Renal cortical epithelial cell (primary cell): ENCODE data around the gene DSG2. TPM values are rescaled to one million over a fixed set of nuclear protein-coding genes. Genes with fewer than 3 reads are reported as not detected.
"Not testable (repeated sequence)": the region's sequence is repeated elsewhere in the genome, so short reads cannot be mapped to it uniquely, and the experiment has no call there.

Source experiments
- DNase-seq: peaks from one replicate; pipeline ENCODE4 v3.0.0-alpha.2; 2011; ENCODE audit warnings: low read depth
- total RNA-seq: library from RNA; depleted of rRNA; stranded (reverse); fragments of >200 nt; gene quantifications from 2 replicates; pipeline ENCODE4 v1.2.3, GENCODE V29; 2014

The DSG2 gene
- total RNA-seq, 1 donor from 2014 or later = 111 TPM

GRCh38 chr18:31500051-31500688 is 2.2 kb downstream of the DSG2 start:
- no peak for DNase-seq

DNA sequence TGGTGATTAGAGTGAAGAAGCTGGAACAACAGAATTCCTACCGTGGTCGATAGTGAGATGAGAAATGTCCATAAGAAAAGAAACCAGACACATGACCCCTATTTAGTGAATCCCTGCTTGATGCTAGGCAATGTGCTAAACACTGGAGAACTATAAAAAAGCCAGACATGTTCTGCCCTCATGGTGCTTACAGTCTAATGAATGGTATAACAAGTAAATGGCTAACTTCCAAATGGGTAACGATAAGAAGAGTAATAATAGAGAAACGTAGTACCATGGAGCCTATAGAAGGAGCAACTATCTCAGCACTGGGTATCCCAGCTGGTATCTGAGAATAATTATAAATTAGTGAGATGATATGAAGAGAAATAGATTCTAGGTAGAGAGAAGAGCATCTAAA is 5.0 kb downstream of the DSG2 start:
- DNase-seq = no peak

- DNase-seq = no peak
These were observed 6.6 kb downstream of the DSG2 start for GRCh38 chr18:31504455-31505147.

DNA sequence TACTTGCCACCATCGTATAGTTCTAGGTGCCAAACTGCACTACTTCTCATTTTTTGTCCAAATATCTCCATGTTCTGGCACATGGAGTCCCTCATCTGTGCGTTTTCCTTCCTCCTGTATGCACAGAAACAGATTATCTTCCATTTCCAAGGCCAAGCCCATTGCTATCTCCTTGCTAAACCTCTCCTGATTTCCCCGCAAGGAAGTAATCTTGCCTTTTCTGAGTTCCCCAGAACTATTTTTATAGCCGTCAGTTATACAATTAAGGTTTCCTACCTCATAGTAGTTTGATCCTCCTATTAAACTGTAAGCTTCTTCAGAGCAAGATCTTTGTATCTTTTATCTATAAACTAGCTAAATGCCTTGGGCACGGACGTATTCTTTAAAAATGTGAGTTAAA is 7.2 kb downstream of the DSG2 start:
- DNase-seq = no peak

DNA sequence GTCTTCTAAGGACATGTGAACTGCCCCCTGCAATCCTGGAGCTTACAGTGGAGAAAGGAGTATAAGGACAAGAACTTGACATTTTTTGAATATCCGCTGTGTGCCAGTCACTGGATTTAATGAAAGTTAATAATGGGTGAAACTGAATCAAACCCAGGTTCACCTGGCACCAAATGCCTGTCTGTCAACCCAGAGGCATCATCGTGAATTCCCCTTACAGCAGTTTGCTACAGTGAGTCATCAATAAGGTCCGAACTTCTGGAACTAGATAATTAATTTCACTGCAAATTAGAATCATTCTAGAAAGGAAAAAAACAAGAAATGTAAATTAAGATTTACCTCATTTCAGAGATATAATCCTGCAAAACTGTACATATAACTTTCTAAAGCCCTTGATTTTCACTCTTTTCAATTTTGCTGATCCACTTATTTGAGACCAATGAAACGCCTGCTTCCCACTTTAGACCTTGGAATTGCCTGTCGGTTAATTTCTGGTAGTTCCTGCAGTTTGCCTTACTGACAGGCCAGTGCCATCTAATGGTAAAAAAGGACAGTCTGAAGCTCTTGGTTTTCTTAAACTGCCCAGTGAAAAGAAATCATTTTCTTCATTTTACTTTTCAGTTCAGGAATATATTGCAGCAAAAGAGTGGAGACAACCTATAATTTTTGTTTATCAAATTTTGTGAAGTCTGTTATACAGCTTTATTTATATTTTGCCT is 8.2 kb downstream of the DSG2 start:
- peak; percentile 68 for DNase-seq

DNA sequence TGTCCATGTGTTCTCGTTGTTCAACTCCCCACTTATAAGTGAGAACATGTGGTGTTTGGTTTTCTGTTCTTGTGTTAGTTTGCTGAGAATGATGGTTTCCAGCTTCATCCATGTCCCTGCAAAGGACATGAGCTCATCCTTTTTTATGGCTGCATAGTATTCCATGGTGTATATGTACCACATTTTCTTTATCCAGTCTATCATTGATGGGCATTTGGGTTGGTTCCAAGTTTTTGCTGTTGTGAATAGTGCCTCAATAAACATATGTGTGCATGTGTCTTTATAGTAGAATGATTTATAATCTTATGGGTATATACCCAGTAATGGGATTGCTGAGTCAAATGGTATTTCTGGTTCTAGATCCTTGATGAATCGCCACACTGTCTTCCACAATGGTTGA is 9.1 kb downstream of the DSG2 start:
- not testable (repeated sequence) for DNase-seq

- DNase-seq = peak; percentile 70
These were observed 10.8 kb downstream of the DSG2 start for GRCh38 chr18:31508781-31509180.

- DNase-seq = no peak
These were observed 11.6 kb downstream of the DSG2 start for GRCh38 chr18:31509571-31509970.

DNA sequence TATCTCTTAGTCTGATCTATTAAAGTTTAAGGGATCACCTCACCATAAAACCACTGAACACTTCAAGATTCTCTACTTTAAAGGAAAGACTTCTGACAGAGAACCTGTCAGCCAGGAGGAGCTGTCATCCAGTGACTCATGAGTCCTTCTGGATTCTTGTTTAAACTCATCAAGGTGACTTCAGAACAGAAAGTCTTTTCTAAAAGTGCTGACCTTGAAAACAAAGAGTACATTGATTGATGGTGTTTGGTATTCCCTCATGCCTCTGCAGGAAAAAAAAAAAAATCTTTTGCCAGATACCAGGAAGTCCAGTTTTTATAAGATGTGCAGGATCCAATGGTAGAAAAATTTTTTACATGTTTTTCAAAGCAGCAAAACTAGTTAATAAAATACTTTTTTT is 12.3 kb downstream of the DSG2 start:
- DNase-seq = peak; percentile 69

- no peak for DNase-seq
These were observed 13.1 kb downstream of the DSG2 start for GRCh38 chr18:31511098-31511497.

DNA sequence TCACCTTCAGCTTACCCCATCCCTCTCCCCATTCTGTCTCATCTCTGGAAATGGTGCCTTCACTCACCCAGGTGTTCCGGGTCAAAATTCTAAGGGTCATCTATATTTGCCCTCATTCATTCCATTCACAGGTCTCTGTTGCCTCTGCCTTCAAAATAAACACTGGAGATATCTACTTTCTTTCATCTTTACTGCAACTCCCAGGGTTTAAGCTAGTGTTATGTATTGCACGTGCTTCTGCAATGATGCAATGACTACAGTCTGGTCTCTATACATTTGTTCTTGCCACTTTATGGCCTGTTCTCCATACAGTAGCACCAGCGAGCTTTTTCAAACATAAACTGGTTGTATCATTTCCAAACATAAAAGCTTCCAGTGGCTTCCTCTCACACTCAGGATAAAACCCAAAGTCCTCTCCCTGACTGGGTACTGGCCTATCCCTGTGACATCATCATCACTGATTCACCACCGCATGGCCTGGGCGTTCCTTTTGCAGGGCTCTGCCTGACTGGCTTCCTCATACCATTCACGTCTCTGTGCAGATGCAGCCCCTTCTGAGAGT is 14.3 kb downstream of the DSG2 start:
- DNase-seq = peak; percentile 91

GRCh38 chr18:31513189-31513935 is 15.4 kb downstream of the DSG2 start:
- DNase-seq = peak; percentile 91

GRCh38 chr18:31516437-31516836 is 18.5 kb downstream of the DSG2 start:
- DNase-seq = no peak

GRCh38 chr18:31526374-31526773 is 28.4 kb downstream of the DSG2 start:
- no peak for DNase-seq

- DNase-seq = no peak
These were observed 35.3 kb downstream of the DSG2 start for GRCh38 chr18:31533236-31533635.

DNA sequence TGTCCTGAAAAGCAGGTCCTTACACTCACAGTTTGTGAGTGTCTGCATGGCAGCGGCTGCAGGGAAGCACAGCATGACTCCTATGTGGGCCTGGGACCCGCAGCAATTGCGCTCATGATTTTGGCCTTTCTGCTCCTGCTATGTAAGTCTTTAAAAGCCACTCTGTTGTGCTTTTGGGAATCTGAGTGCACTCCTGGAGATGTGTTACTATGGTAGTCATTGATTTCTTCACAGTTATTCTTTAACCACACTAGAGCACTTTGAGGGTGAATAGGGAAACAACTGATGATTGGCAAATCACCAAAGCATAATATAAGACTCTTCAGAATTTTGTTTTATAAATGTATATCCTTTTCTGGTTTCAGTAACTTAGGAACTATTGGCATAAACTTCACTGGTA is 40.9 kb downstream of the DSG2 start:
- DNase-seq = peak; percentile 61

GRCh38 chr18:31546476-31546875 is 48.5 kb downstream of the DSG2 start:
- peak; percentile 81 for DNase-seq

DNA sequence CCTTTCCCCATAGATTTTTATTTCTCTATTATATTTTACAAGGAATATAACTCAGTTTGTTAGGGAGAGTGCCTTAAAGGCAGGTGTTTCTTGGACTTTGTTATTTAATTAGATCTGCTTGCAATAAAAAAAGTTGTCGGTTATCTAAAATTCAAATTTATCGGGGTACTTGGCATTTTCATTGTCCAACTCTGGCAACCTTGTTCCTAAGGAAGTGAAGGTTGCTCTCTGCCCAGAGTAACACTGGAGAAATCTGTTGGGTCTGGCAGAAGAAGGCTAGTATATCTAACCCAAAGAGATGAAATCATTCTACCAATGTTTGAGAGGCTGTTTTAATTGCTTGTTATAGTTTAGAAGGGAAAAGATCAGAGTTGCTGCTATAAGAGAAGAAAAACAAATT is 50.9 kb downstream of the DSG2 start:
- no peak for DNase-seq

GRCh38 chr18:31549416-31549815 is 51.4 kb downstream of the DSG2 start:
- DNase-seq = no peak

GRCh38 chr18:31551883-31552282 is 53.9 kb downstream of the DSG2 start:
- DNase-seq = no peak

- no peak for DNase-seq
These were observed 55.8 kb downstream of the DSG2 start for GRCh38 chr18:31553800-31554199.

DNA sequence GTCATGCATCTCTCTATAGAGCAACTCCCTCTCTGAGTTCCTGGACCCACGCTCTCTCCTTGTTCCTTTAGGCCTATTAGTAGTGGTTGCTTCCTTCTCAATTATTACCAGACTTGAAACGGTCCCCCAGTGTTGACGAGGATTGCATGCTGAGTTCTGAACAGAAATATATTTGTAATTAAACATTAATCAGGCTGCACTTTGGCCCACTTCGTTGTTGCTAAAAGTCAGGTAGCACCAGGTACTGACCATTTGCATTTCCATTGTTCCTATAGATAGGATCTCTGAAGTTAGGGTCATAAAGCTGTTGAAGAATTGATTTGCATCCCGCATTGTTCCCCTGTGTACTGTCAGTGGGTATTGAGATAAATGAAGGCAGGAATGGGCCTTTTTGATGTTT is 56.8 kb downstream of the DSG2 start:
- DNase-seq = no peak
